ENCODE data around the gene EFNB2. TPM values are rescaled to one million over a fixed set of nuclear protein-coding genes. Genes with fewer than 3 reads are reported as not detected.

EFNB2 gene
- total and polyA plus RNA-seq, 2 of the 8 experiments (the other 6 are each of a cell fraction or from before 2014, with no cell fraction given) = 8.2 to 12.0 TPM

DNA sequence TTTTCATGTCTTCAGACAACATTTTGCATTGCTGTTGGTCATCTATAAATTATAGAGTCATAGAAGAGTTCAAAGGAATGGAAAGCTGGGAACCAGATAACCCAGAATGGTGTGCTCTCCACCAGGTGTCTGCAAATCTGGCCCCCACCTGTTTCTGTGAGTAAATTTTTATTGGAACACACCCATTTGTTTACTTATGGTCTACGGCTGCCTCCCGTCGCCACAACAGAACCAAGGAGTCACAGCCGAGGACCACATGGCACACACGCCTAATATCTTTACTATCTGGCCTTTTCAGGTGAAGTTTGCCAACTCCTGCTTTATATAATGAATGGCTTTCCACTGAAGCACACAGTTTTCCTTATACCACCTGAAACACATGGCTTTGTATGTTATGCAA is 58.2 kb downstream of the EFNB2 start:
- no peaks in the 10 kb centered on the region for H3K79me1 ChIP-seq (ENCODE audit: low read depth, low read length)
- H2BK5ac ChIP-seq (ENCODE audit: low read depth, low read length) = no peak overlapping the region
- H3K14ac ChIP-seq (ENCODE audit: insufficient read length) = no peak overlapping the region
- H2BK120ac ChIP-seq (replicated peaks; ENCODE audit: low read depth, low read length) = no peak overlapping the region
- H2BK20ac ChIP-seq (ENCODE audit: low read length) = no peak overlapping the region
- no peak overlapping the region for H3K4me2 ChIP-seq (ENCODE audit: insufficient read depth in 1 of 2, low read depth in 2 of 2, low read length in 2 of 2)
- FAIRE-seq = no peak
- H4K5ac ChIP-seq (ENCODE audit: insufficient read length, low read depth, low read length) = no peak overlapping the region
- H3K56ac ChIP-seq (replicated peaks; ENCODE audit: insufficient read length, low read depth, low read length) = no peak overlapping the region
- no peaks in the 10 kb centered on the region for H3K27me3 ChIP-seq (replicated peaks in 1 of 4; ENCODE audit: control insufficient read depth in 3 of 4, extremely low read depth in 1 of 4, insufficient read depth in 3 of 4, low read length in 3 of 4)
- H4K8ac ChIP-seq (ENCODE audit: extremely low read depth, insufficient read depth, low read length) = no peak overlapping the region
- no peak for DNase-seq (ENCODE audit: low read depth in 1 of 2, low spot score in 2 of 2)
- H3K23ac ChIP-seq (ENCODE audit: insufficient read length) = no peak overlapping the region
- ChIA-PET POLR2A (ENCODE audit: partially characterized antibody) (no interaction called here), CTCF (ENCODE audit: partially characterized antibody) (interaction anchor here (0.6 to 1.2 kb wide), 2 partner anchors 9 to 698 kb away, joined by 3 to 4 read pairs; no protein-coding TSS in a partner anchor)
- peaks cover 0 to under 1% (median 0%) of the 10 kb centered on the region in 4 experiments; a peak in 1 of 7 replicates for H3K4me1 ChIP-seq (replicated peaks in 1 of 4; ENCODE audit: control insufficient read depth in 3 of 4, insufficient read depth in 4 of 4, low read length in 3 of 4)
- no peaks in the 10 kb centered on the region for H3K23me2 ChIP-seq (ENCODE audit: low read depth, low read length)
- no peak overlapping the region for H3K9ac ChIP-seq (replicated peaks in 1 of 4; ENCODE audit: extremely low read depth in 1 of 4, low read depth in 3 of 4, low read length in 3 of 4)
- no peaks in the 10 kb centered on the region for H3K9me3 ChIP-seq (ENCODE audit: insufficient read depth in 2 of 2, low read depth in 1 of 2, low read length in 1 of 2)
- H2AFZ ChIP-seq (ENCODE audit: low read length) = no peak overlapping the region
- no peak overlapping the region for H3K4me3 ChIP-seq (ENCODE audit: extremely low read depth in 1 of 4, insufficient read depth in 2 of 4, low read depth in 3 of 4, low read length in 4 of 4)
- no peak overlapping the region for H2BK15ac ChIP-seq (ENCODE audit: low read length)
- H2BK12ac ChIP-seq (ENCODE audit: low read depth, low read length) = no peak overlapping the region
- H3K4ac ChIP-seq (replicated peaks; ENCODE audit: insufficient read length, low read depth, low read length) = no peak overlapping the region
- H4K91ac ChIP-seq (replicated peaks; ENCODE audit: insufficient read length, low read length) = no peak overlapping the region
- no peaks in the 10 kb centered on the region for H3K79me2 ChIP-seq (ENCODE audit: control insufficient read depth in 1 of 2, insufficient read depth in 2 of 2, low read length in 2 of 2)
- no peak overlapping the region for H3K18ac ChIP-seq (ENCODE audit: extremely low read depth, low read length)
- no peak overlapping the region for H2AK5ac ChIP-seq (ENCODE audit: low read depth, low read length)
- no peak overlapping the region for H3K27ac ChIP-seq (ENCODE audit: low read depth, low read length)
- H3K36me3 ChIP-seq (ENCODE audit: control insufficient read depth in 2 of 4, insufficient read depth in 4 of 4, low read length in 3 of 4) = no peaks in the 10 kb centered on the region
- no peaks in the 10 kb centered on the region for H4K20me1 ChIP-seq (replicated peaks in 1 of 2; ENCODE audit: control insufficient read depth in 1 of 2, insufficient read depth in 2 of 2, low read length in 2 of 2)
- 92% methylated on average over 5 of the region's 5 CpGs; no CpG with 5 or more reads in 1 of the 2 experiments for WGBS, 2 experiments (ENCODE audit: extremely low coverage in 1 of 2, insufficient coverage in 1 of 2, insufficient read length in 1 of 2, insufficient replicate concordance in 2 of 2, low coverage in 1 of 2, low lambda C conversion rate in 2 of 2, missing lambda C conversion rate in 1 of 2)
- TF ChIP-seq CBX8 (IDR thresholded peaks at IDR 0.05; ENCODE audit: borderline replicate concordance, low read depth, low read length) (no peak), CHD2 (IDR thresholded peaks at IDR 0.05; ENCODE audit: low read length) (no peak), CBX5 (IDR thresholded peaks at IDR 0.05; ENCODE audit: low read depth, low read length) (no peak), KDM1A (IDR thresholded peaks at IDR 0.05; ENCODE audit: borderline replicate concordance, low read length) (no peak), TBP (IDR thresholded peaks at IDR 0.05; ENCODE audit: low read depth, low read length) (no peak), ASH2L (IDR thresholded peaks at IDR 0.05; ENCODE audit: low read length) (no peak), CTCF (IDR thresholded peaks at IDR 0.05; ENCODE audit: control extremely low read depth in 1 of 3, insufficient read depth in 1 of 3, low read depth in 1 of 3, low read length in 3 of 3) (no peak), CREB1 (IDR thresholded peaks at IDR 0.05) (no peak)
- TF ChIP-seq, protein P1, sequence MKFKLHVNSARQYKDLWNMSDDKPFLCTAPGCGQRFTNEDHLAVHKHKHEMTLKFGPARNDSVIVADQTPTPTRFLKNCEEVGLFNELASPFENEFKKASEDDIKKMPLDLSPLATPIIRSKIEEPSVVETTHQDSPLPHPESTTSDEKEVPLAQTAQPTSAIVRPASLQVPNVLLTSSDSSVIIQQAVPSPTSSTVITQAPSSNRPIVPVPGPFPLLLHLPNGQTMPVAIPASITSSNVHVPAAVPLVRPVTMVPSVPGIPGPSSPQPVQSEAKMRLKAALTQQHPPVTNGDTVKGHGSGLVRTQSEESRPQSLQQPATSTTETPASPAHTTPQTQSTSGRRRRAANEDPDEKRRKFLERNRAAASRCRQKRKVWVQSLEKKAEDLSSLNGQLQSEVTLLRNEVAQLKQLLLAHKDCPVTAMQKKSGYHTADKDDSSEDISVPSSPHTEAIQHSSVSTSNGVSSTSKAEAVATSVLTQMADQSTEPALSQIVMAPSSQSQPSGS (IDR thresholded peaks at IDR 0.05; ENCODE audit: low read length) = no peak
- TF ChIP-seq, protein P2, sequence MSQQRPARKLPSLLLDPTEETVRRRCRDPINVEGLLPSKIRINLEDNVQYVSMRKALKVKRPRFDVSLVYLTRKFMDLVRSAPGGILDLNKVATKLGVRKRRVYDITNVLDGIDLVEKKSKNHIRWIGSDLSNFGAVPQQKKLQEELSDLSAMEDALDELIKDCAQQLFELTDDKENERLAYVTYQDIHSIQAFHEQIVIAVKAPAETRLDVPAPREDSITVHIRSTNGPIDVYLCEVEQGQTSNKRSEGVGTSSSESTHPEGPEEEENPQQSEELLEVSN (IDR thresholded peaks at IDR 0.05) = no peak

All from H1 (cell line).